T-helper 1 cell treated with Interleukin-12 subunit alpha and Interleukin-12 subunit beta and Interleukin-4 antibody, amounts not matched to agents 30 ng/mL and 1 ng/mL, for 36 hours (primary cell): Measurements from ENCODE around the gene UBE2O. TPM values are rescaled to one million over a fixed set of nuclear protein-coding genes. Genes with fewer than 3 reads are reported as not detected.
"Not testable (repeated sequence)": the region's sequence is repeated elsewhere in the genome, so short reads cannot be mapped to it uniquely, and the experiment has no call there.

ENCODE experiments used
- intact Hi-C: fragments of 100-400 bp; cut with micrococcal nuclease; formaldehyde crosslinking; loops from one replicate; pipeline ENCODE4 v1.15.1; 2024
- total RNA-seq: library from RNA; stranded (reverse); gene quantifications from 2 replicates; pipeline ENCODE4 v1.2.3, GENCODE V29; 2022

Gene UBE2O
- total RNA-seq, 1 donor from 2014 or later, result 41.9 TPM

- intact Hi-C loops, result no loop called here
Observed at GRCh38 chr17:76379646-76380376, 73.1 kb downstream of the UBE2O start.

- intact Hi-C loops, result no loop called here
Observed at GRCh38 chr17:76379275-76379641, 73.7 kb downstream of the UBE2O start.

GRCh38 chr17:76378548-76379274 is 74.2 kb downstream of the UBE2O start:
- intact Hi-C loops, result no loop called here

GRCh38 chr17:76376318-76377133 is 76.4 kb downstream of the UBE2O start:
- intact Hi-C loops, result no loop called here

- intact Hi-C loops, result no loop called here
Observed at GRCh38 chr17:76371656-76372628, 81.0 kb downstream of the UBE2O start.

GRCh38 chr17:76370261-76370993 is 82.5 kb downstream of the UBE2O start:
- intact Hi-C loops, result loop anchor here (1.0 kb wide), 1 partner anchor 28 kb away; no protein-coding TSS in a partner anchor

GRCh38 chr17:76369804-76370203 is 83.1 kb downstream of the UBE2O start:
- intact Hi-C loops, result loop anchor here (1.0 kb wide), 1 partner anchor 28 kb away; no protein-coding TSS in a partner anchor

- intact Hi-C loops, result no loop called here
Observed at GRCh38 chr17:76369379-76369778, 83.6 kb downstream of the UBE2O start.

- intact Hi-C loops, result no loop called here
Observed at GRCh38 chr17:76368545-76368944, 84.4 kb downstream of the UBE2O start.

- intact Hi-C loops, result no loop called here
Observed at GRCh38 chr17:76367642-76368041, 85.3 kb downstream of the UBE2O start.

GRCh38 chr17:76366247-76366646 is 86.7 kb downstream of the UBE2O start:
- intact Hi-C loops, result no loop called here

- intact Hi-C loops, result no loop called here
Observed at GRCh38 chr17:76365256-76365903, 87.6 kb downstream of the UBE2O start.

GRCh38 chr17:76363107-76363842 is 89.7 kb downstream of the UBE2O start:
- intact Hi-C loops, result no loop called here

GRCh38 chr17:76360461-76360860 is 92.5 kb downstream of the UBE2O start:
- intact Hi-C loops, result no loop called here

GRCh38 chr17:76359776-76360175 is 93.2 kb downstream of the UBE2O start:
- intact Hi-C loops, result not testable (repeated sequence)

- intact Hi-C loops, result no loop called here
Observed at GRCh38 chr17:76359375-76359774, 93.6 kb downstream of the UBE2O start.

- intact Hi-C loops, result no loop called here
Observed at GRCh38 chr17:76357597-76358158, 95.3 kb downstream of the UBE2O start.

- intact Hi-C loops, result no loop called here
Observed at GRCh38 chr17:76356803-76357456, 96.0 kb downstream of the UBE2O start.
